Stimulated activated CD8-positive, alpha-beta memory T cell treated with anti-CD3 and anti-CD28 coated beads, Interleukin-2, amount 100 ng/mL, for 1 hour (primary cell): Measurements from ENCODE around the gene CAMKMT.
A peak's percentile ranks its signal among the peaks of the same experiment; 100 is the strongest.

Experiments
- DNase-seq, 2 donors: peaks; one replicate each; pipeline ENCODE4 v3.0.0-alpha.2; 2020; ENCODE audit warnings: low read depth in 2 of 2

Gene CAMKMT

GRCh38 chr2:44361330-44362206 lies at the start of gene CAMKMT, which contains the start of gene PREPL:
Gene CAMKMT (plus strand): TSS chr2:44361947.
Gene PREPL (minus strand): TSS chr2:44361494. CDS start chr2:44346342, 15,152 bp downstream.
- peak; percentile 96 to 97 for DNase-seq

GRCh38 chr2:44314362-44314761 lies 47.4 kb upstream of the CAMKMT start:
- no peak for DNase-seq

GRCh38 chr2:44315945-44316344 lies 45.8 kb upstream of the CAMKMT start:
- no peak for DNase-seq

- no peak for DNase-seq
Observed at GRCh38 chr2:44320832-44321231, 40.9 kb upstream of the CAMKMT start.

- no peak for DNase-seq
Observed at GRCh38 chr2:44321360-44321759, 40.4 kb upstream of the CAMKMT start.

GRCh38 chr2:44324971-44325426 lies 36.7 kb upstream of the CAMKMT start:
- DNase-seq, result no peak

- no peak for DNase-seq
Observed at GRCh38 chr2:44325897-44326296, 35.9 kb upstream of the CAMKMT start.

- no peak for DNase-seq
Observed at GRCh38 chr2:44326548-44327264, 35.0 kb upstream of the CAMKMT start.

GRCh38 chr2:44328750-44329149 lies 33.0 kb upstream of the CAMKMT start:
- no peak for DNase-seq

- no peak for DNase-seq
Observed at GRCh38 chr2:44329343-44329742, 32.4 kb upstream of the CAMKMT start.

- no peak for DNase-seq
Observed at GRCh38 chr2:44330801-44331200, 30.9 kb upstream of the CAMKMT start.

- no peak for DNase-seq
Observed at GRCh38 chr2:44333994-44334393, 27.8 kb upstream of the CAMKMT start.

GRCh38 chr2:44335806-44336538 lies 25.8 kb upstream of the CAMKMT start:
- DNase-seq, result no peak

- no peak for DNase-seq
Observed at GRCh38 chr2:44342854-44343253, 18.9 kb upstream of the CAMKMT start.

GRCh38 chr2:44347526-44347925 lies 14.2 kb upstream of the CAMKMT start:
- no peak for DNase-seq

GRCh38 chr2:44348400-44348799 lies 13.3 kb upstream of the CAMKMT start:
- no peak for DNase-seq

GRCh38 chr2:44349506-44349905 lies 12.2 kb upstream of the CAMKMT start:
- no peak for DNase-seq

- no peak for DNase-seq
Observed at GRCh38 chr2:44351088-44351487, 10.7 kb upstream of the CAMKMT start.

GRCh38 chr2:44351676-44352075 lies 10.1 kb upstream of the CAMKMT start:
- DNase-seq, result no peak

GRCh38 chr2:44352510-44352909 lies 9.2 kb upstream of the CAMKMT start:
- no peak for DNase-seq

- DNase-seq, result no peak
Observed at GRCh38 chr2:44354761-44355160, 7.0 kb upstream of the CAMKMT start.

- DNase-seq, result no peak
Observed at GRCh38 chr2:44358503-44358902, 3.2 kb upstream of the CAMKMT start.
